RWPE1 (cell line): ENCODE measurements around the gene ABHD5.

Experiments
- CTCF ChIA-PET: fragments of 350-600 bp; sonication (Branson Sonifier 250); formaldehyde crosslinking; extraction: SDS; loops from one replicate; lab custom pipeline; 2021; lab: Yijun Ruan, JAX
- POLR2A ChIA-PET: fragments of 400-600 bp; formaldehyde crosslinking; extraction: SDS; loops from one replicate; lab custom pipeline; 2020; ENCODE audit warnings: antibody characterized with exemption; ENCODE audit not compliant: low non-redundant PET; lab: Yijun Ruan, JAX
- DNase-seq: peaks from one replicate; pipeline ENCODE4 v3.0.0; 2012; ENCODE audit warnings: low spot score
- H3K27ac ChIP-seq: fragments of 450-650 bp; 2 replicates; pipeline ENCODE4 v1.5.1; 2017
- CTCF ChIP-seq: fragments of 450-650 bp; conservative IDR thresholded peaks from 2 replicates; pipeline ENCODE4 v1.5.1; 2017; ENCODE audit warnings: low read depth, mild to moderate bottlenecking

Gene ABHD5

GRCh38 chr3:43735618-43736017, 44.9 kb downstream of the ABHD5 start:
- TF ChIP-seq CTCF: no peak
- no peak overlapping the region for H3K27ac ChIP-seq
- DNase-seq: no peak
- ChIA-PET POLR2A (no interaction called here), CTCF (no interaction called here)

GRCh38 chr3:43736558-43737440, 46.1 kb downstream of the ABHD5 start:
- ChIA-PET CTCF (no interaction called here), POLR2A (no interaction called here)
- no peak for TF ChIP-seq CTCF
- no peak for DNase-seq
- H3K27ac ChIP-seq: no peak overlapping the region

DNA sequence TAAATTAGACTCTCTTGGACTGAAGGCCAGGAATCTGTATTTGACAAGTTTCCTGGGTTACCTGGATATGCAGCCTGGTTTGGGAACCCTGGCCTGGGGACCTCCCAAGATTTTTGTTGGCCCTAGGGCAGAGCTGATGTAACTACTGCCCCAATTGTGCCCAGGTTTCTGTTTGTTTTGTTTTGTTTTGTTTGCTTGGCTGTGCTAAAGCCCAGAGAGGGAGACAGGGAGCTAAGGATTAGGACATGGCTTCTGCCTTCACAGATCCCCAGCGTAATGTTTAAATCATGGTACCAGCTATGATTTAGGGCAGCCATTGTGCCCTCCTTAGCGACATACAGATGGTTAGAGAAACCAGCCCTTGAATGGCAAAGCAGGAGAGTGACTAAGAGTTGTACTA, 47.6 kb downstream of the ABHD5 start:
- H3K27ac ChIP-seq: no peak overlapping the region
- POLR2A ChIA-PET: no interaction called here
- DNase-seq: no peak
- CTCF ChIA-PET: interaction anchor here (0.6 kb wide), 1 partner anchor 413 kb away, joined by 3 read pairs; no protein-coding TSS in a partner anchor
- TF ChIP-seq CTCF: no peak

GRCh38 chr3:43742920-43743319, 52.2 kb downstream of the ABHD5 start:
- DNase-seq: no peak
- no peak overlapping the region for H3K27ac ChIP-seq
- ChIA-PET CTCF (interaction anchor here (0.6 to 0.7 kb wide), 2 partner anchors 84 to 153 kb away, joined by 4 to 5 read pairs; no protein-coding TSS in a partner anchor), POLR2A (no interaction called here)
- TF ChIP-seq CTCF: no peak

DNA sequence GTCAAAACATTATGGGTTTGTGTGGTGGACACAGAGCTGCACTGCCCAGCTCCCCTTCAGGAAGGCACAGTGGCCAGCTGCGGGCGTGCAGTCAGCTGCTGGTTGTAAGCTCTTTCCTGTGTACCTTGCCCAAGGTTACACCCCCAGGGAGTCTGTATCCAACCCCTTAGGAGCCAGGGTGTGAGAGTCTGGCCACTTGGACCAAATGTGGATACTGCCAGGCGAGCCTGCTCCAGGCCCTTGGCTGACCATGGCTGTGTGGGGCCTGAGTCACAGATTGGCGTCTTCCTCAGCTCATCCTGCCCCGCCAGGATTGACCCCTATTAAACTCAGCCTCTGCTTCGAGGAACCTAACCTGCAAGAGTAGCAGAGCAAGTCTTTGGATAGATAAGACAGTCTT, 56.9 kb downstream of the ABHD5 start:
- peak overlapping the region; percentile 56 for H3K27ac ChIP-seq
- CTCF ChIA-PET: no interaction called here
- TF ChIP-seq CTCF: no peak
- POLR2A ChIA-PET: no interaction called here
- no peak for DNase-seq

GRCh38 chr3:43748179-43748578, 57.4 kb downstream of the ABHD5 start:
- no peak for TF ChIP-seq CTCF
- peak overlapping the region; percentile 56 for H3K27ac ChIP-seq
- peak; percentile 16 for DNase-seq
- POLR2A ChIA-PET: no interaction called here
- CTCF ChIA-PET: interaction anchor here (0.7 kb wide), 1 partner anchor 934 kb away, joined by 3 read pairs; no protein-coding TSS in a partner anchor
